Ovary (tissue), 3 donors: ENCODE measurements around the gene DHRS3.

Experiments used
- CTCF ChIP-seq, 3 donors: fragments of 450-650 bp in 2 of 3; fragments of 200-600 bp in 1 of 3; IDR thresholded peaks; one replicate each; pipeline versions ENCODE4 v1.5.1 to v1.8.0; 2016 to 2022; ENCODE audit warnings: antibody characterized with exemption in 3 of 3, mild to moderate bottlenecking in 1 of 3
- EP300 ChIP-seq: sonication (generic); formaldehyde crosslinking; IDR thresholded peaks from one replicate; pipeline ENCODE4 v1.6.1; 2017; ENCODE audit warnings: antibody characterized with exemption
- POLR2A ChIP-seq: fragments of 450-650 bp; IDR thresholded peaks from one replicate; pipeline ENCODE4 v1.6.1; 2017; ENCODE audit warnings: antibody characterized with exemption, mild to moderate bottlenecking, moderate library complexity
- donor health status: DM: no; HTN: no; CAD: no.

- TF ChIP-seq EP300, result no peak
- TF ChIP-seq CTCF (IDR thresholded peaks at IDR 0.05), result no peak
- TF ChIP-seq POLR2A, result no peak
Observed at GRCh38 chr1:12585536-12585935, 32.5 kb downstream of the DHRS3 start.
